GM12878 (cell line): Measurements from ENCODE around the gene NT5DC4.

Experiments used
- CBX3 ChIP-seq: fragments of 200-600 bp; sonication (generic); IDR thresholded peaks from 2 replicates; pipeline ENCODE4 v1.6.1; 2016; ENCODE audit warnings: low read depth, borderline replicate concordance
- CTCF ChIP-seq, 3 experiments: IDR thresholded peaks in 2 of 3; conservative IDR thresholded peaks in 1 of 3; 2 replicates each; pipeline ENCODE4 v1.5.1; 2011; ENCODE audit warnings: low read depth in 3 of 3, low read length in 3 of 3, mild to moderate bottlenecking in 3 of 3, control low read depth in 2 of 3, moderate library complexity in 2 of 3, inconsistent platforms in 1 of 3, mixed read lengths in 1 of 3; ENCODE audit not compliant: control insufficient read depth in 2 of 3, insufficient read depth in 1 of 3; ENCODE audit errors: extremely low read depth in 1 of 3
- EP300 ChIP-seq, 2 experiments: fragments of 150-350 bp in 1 of 2; IDR thresholded peaks; 2 replicates each; pipeline ENCODE4 v1.6.1; 2011 to 2012; ENCODE audit warnings: low read depth in 2 of 2, low read length in 2 of 2, borderline replicate concordance in 1 of 2, improper control_type of control experiment in 1 of 2, inconsistent platforms in 1 of 2; ENCODE audit not compliant: control insufficient read depth in 1 of 2
- MAX ChIP-seq: IDR thresholded peaks from 2 replicates; pipeline ENCODE4 v1.6.1; 2012; ENCODE audit warnings: low read depth, low read length, improper control_type of control experiment
- MXI1 ChIP-seq: fragments of 150-350 bp; IDR thresholded peaks from 2 replicates; pipeline ENCODE4 v1.6.1; 2011; ENCODE audit warnings: low read depth, mild to moderate bottlenecking, inconsistent platforms, low read length, improper control_type of control experiment
- PAX8 ChIP-seq: fragments of 450-650 bp; IDR thresholded peaks from 2 replicates; pipeline ENCODE4 v1.6.1; 2017; ENCODE audit warnings: mild to moderate bottlenecking, moderate library complexity
- SMC3 ChIP-seq: IDR thresholded peaks from 2 replicates; pipeline ENCODE4 v1.6.1; 2011; ENCODE audit warnings: low read length, improper control_type of control experiment, borderline replicate concordance
- SP1 ChIP-seq: IDR thresholded peaks from one replicate; pipeline ENCODE4 v1.6.1; 2011; ENCODE audit warnings: low read depth, low read length
- TAF1 ChIP-seq: IDR thresholded peaks from 2 replicates; pipeline ENCODE4 v1.6.1; 2011; ENCODE audit warnings: mild to moderate bottlenecking, low read depth, low read length, borderline replicate concordance

- TF ChIP-seq SP1 (no peak), EP300 (IDR thresholded peaks at IDR 0.05; ENCODE audit: borderline replicate concordance in 1 of 2, control insufficient read depth in 1 of 2, low read depth in 2 of 2, low read length in 2 of 2) (no peak), CTCF (IDR thresholded peaks at IDR 0.05 in 2 of 3, conservative IDR thresholded peaks at IDR 0.05 in 1 of 3; ENCODE audit: control insufficient read depth in 2 of 3, extremely low read depth in 1 of 3, insufficient read depth in 1 of 3, low read depth in 3 of 3, low read length in 3 of 3) (no peak), CBX3 (no peak), SMC3 (no peak), MAX (no peak), PAX8 (no peak), TAF1 (no peak), MXI1 (no peak)
Observed at GRCh38 chr2:112673008-112673407, 47.8 kb upstream of the NT5DC4 start.
